H9 (cell line): ENCODE data around the gene CEBPZ. TPM values are rescaled to one million over a fixed set of nuclear protein-coding genes. Genes with fewer than 3 reads are reported as not detected.
A peak's percentile ranks its signal among the peaks of the same experiment; 100 is the strongest.

Experiments
- DNase-seq: peaks from one replicate; pipeline ENCODE4 v3.0.0-alpha.2; 2017
- H2AFZ ChIP-seq: one replicate; pipeline ENCODE4 v1.6.1; 2013; ENCODE audit warnings: mild to moderate bottlenecking, low read length, control low read depth, moderate library complexity
- H2AK5ac ChIP-seq: 2 replicates; pipeline ENCODE4 v1.6.1; 2013; ENCODE audit warnings: low read length, control low read depth, mixed read lengths; ENCODE audit not compliant: insufficient read length
- H2BK120ac ChIP-seq: one replicate; pipeline ENCODE4 v1.6.1; 2013; ENCODE audit warnings: low read depth, mild to moderate bottlenecking, low read length, control low read depth, inconsistent platforms; ENCODE audit not compliant: poor library complexity, severe bottlenecking
- H2BK12ac ChIP-seq: 2 replicates; pipeline ENCODE4 v1.6.1; 2013; ENCODE audit warnings: low read length, control low read depth, mixed read lengths, low read depth; ENCODE audit not compliant: insufficient read length
- H2BK15ac ChIP-seq: 2 replicates; pipeline ENCODE4 v1.6.1; 2013; ENCODE audit warnings: low read depth, low read length, control low read depth
- H2BK20ac ChIP-seq: one replicate; pipeline ENCODE4 v1.6.1; 2013; ENCODE audit warnings: low read depth, mild to moderate bottlenecking, low read length, control low read depth, inconsistent platforms; ENCODE audit not compliant: poor library complexity, severe bottlenecking
- H2BK5ac ChIP-seq: 2 replicates; pipeline ENCODE4 v1.6.1; 2013; ENCODE audit warnings: low read length, control low read depth, mixed read lengths; ENCODE audit not compliant: insufficient read length
- H3K14ac ChIP-seq: 2 replicates; pipeline ENCODE4 v1.6.1; 2013; ENCODE audit warnings: low read length, control low read depth; ENCODE audit not compliant: insufficient read depth
- H3K18ac ChIP-seq: 2 replicates; pipeline ENCODE4 v1.6.1; 2013; ENCODE audit warnings: low read depth, mild to moderate bottlenecking, mixed read lengths, low read length, control low read depth; ENCODE audit not compliant: insufficient read length
- H3K23ac ChIP-seq: 2 replicates; pipeline ENCODE4 v1.6.1; 2013; ENCODE audit warnings: low read length, control low read depth, mixed read lengths, low read depth; ENCODE audit not compliant: insufficient read length
- H3K23me2 ChIP-seq: 2 replicates; pipeline ENCODE4 v1.6.1; 2013; ENCODE audit warnings: low read depth, mild to moderate bottlenecking, mixed read lengths, low read length, control low read depth; ENCODE audit not compliant: insufficient read length, poor library complexity, severe bottlenecking
- H3K27ac ChIP-seq: 2 replicates; pipeline ENCODE4 v1.5.1; 2013; ENCODE audit warnings: low read length, control low read depth, mixed read lengths, low read depth; ENCODE audit not compliant: insufficient read length
- H3K27me3 ChIP-seq: 2 replicates; pipeline ENCODE4 v1.6.1; 2013; ENCODE audit warnings: low read length, control low read depth, inconsistent platforms; ENCODE audit not compliant: insufficient read depth
- H3K4ac ChIP-seq: 2 replicates; pipeline ENCODE4 v1.6.1; 2013; ENCODE audit warnings: low read depth, mild to moderate bottlenecking, control low read depth, inconsistent platforms, low read length, moderate library complexity
- H3K4me1 ChIP-seq: 2 replicates; pipeline ENCODE4 v1.6.1; 2013; ENCODE audit warnings: low read length, control low read depth, inconsistent platforms; ENCODE audit not compliant: insufficient read depth
- H3K4me2 ChIP-seq: 2 replicates; pipeline ENCODE4 v1.6.1; 2013; ENCODE audit warnings: low read length, control low read depth, mixed read lengths; ENCODE audit not compliant: insufficient read length, insufficient read depth
- H3K56ac ChIP-seq: 2 replicates; pipeline ENCODE4 v1.6.1; 2013; ENCODE audit warnings: low read depth, mild to moderate bottlenecking, mixed read lengths, low read length, control low read depth; ENCODE audit not compliant: insufficient read length
- H3K79me1 ChIP-seq: 2 replicates; pipeline ENCODE4 v1.6.1; 2013; ENCODE audit warnings: low read depth, mild to moderate bottlenecking, moderate library complexity, low read length, control low read depth, inconsistent platforms; ENCODE audit not compliant: insufficient read depth, poor library complexity, severe bottlenecking
- H3K79me2 ChIP-seq: 2 replicates; pipeline ENCODE4 v1.6.1; 2013; ENCODE audit warnings: low read length, control low read depth, inconsistent platforms; ENCODE audit not compliant: insufficient read depth
- H3K9ac ChIP-seq: 2 replicates; pipeline ENCODE4 v1.6.1; 2013; ENCODE audit warnings: low read length, control low read depth, mixed read lengths; ENCODE audit not compliant: insufficient read length; ENCODE audit errors: extremely low read depth
- H3K9me3 ChIP-seq: one replicate; pipeline ENCODE4 v1.6.1; 2013; ENCODE audit warnings: low read depth, low read length, inconsistent platforms; ENCODE audit not compliant: control insufficient read depth
- H3T11ph ChIP-seq: one replicate; pipeline ENCODE4 v1.6.1; 2013; ENCODE audit warnings: mild to moderate bottlenecking, low read length, control low read depth, inconsistent platforms
- H4K20me1 ChIP-seq: one replicate; pipeline ENCODE4 v1.6.1; 2013; ENCODE audit not compliant: control insufficient read depth, insufficient read length, insufficient read depth
- H4K5ac ChIP-seq: 2 replicates; pipeline ENCODE4 v1.6.1; 2013; ENCODE audit warnings: low read depth, mild to moderate bottlenecking, mixed read lengths, low read length, control low read depth; ENCODE audit not compliant: insufficient read length
- H4K8ac ChIP-seq: replicated peaks from 2 replicates; pipeline ENCODE4 v1.6.1; 2013; ENCODE audit warnings: low read length, control low read depth, mixed read lengths, low read depth; ENCODE audit not compliant: insufficient read length
- H4K91ac ChIP-seq: 2 replicates; pipeline ENCODE4 v1.6.1; 2013; ENCODE audit warnings: low read depth, mild to moderate bottlenecking, moderate library complexity, mixed read lengths, low read length, control low read depth; ENCODE audit not compliant: insufficient read length
- H3K27ac Mint-ChIP-seq, 3 experiments: 2 replicates in 2 of 3; 3 replicates in 1 of 3; pipeline ENCODE4 v1.8.0; 2020 to 2021; ENCODE audit warnings: mixed read lengths in 3 of 3, mild to moderate bottlenecking in 1 of 3, moderate library complexity in 1 of 3
- H3K27me3 Mint-ChIP-seq: 2 replicates; pipeline ENCODE4 v1.8.0; 2021; ENCODE audit warnings: low read depth, mild to moderate bottlenecking, moderate library complexity, mixed read lengths
- H3K36me3 Mint-ChIP-seq, 3 experiments: 2 replicates in 2 of 3; 3 replicates in 1 of 3; pipeline ENCODE4 v1.8.0; 2020 to 2021; ENCODE audit warnings: low read depth in 3 of 3, mixed read lengths in 3 of 3; ENCODE audit not compliant: insufficient read depth in 1 of 3
- H3K4me1 Mint-ChIP-seq, 2 experiments: 2 replicates each; pipeline ENCODE4 v1.8.0; 2020; ENCODE audit warnings: mixed read lengths in 2 of 2
- H3K4me3 Mint-ChIP-seq, 2 experiments: 2 replicates in 1 of 2; 3 replicates in 1 of 2; pipeline ENCODE4 v1.8.0; 2020 to 2021; ENCODE audit warnings: mild to moderate bottlenecking in 2 of 2, mixed read lengths in 2 of 2, moderate library complexity in 1 of 2
- H3K9me3 Mint-ChIP-seq, 2 experiments: 2 replicates in 1 of 2; 3 replicates in 1 of 2; pipeline ENCODE4 v1.8.0; 2020; ENCODE audit warnings: mild to moderate bottlenecking in 2 of 2, mixed read lengths in 2 of 2, moderate library complexity in 1 of 2
- whole genome bisulfite sequencing: extraction: QIAGEN DNeasy Blood & Tissue Kit; methylation state at CpG from one replicate; pipeline ENCODE4 v1.1.7; 2013; ENCODE audit warnings: missing lambda C conversion rate, low lambda C conversion rate, mixed read lengths; ENCODE audit not compliant: insufficient read length; ENCODE audit errors: extremely low coverage; 5-methylcytosine and 5-hydroxymethylcytosine counted together
- total RNA-seq: library from RNA; stranded (reverse); gene quantifications from 2 replicates; pipeline ENCODE4 v1.2.1, GENCODE V29; 2021
- TF ChIP-seq, protein P1 (sequence below): fragments of 200-600 bp; sonication (generic); conservative IDR thresholded peaks from 3 replicates; pipeline ENCODE4 v1.8.0; 2021; ENCODE audit warnings: antibody characterized with exemption, mild to moderate bottlenecking

The CEBPZ gene
- total RNA-seq, 1 experiment from 2014 or later, result 281 TPM

DNA sequence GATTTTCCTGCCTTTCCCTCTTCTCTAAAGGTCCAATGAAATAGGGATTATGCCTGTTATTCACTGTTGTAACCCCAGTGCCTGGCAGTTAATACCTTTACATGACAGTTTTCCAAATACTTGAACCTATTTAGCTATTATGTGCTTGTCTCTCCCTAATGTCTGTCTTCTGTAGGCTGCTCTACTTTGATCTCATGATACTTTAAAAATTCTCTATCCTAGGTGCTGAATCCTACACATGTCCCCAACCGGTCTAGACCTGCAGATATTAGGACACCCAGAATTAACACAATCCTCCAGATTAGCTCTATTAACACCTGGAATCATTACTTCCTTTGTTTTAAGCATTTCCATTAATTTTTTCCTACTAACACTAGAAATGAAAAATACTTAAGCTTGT lies 7.3 kb downstream of the CEBPZ start:
- H2AK5ac ChIP-seq, result no peak overlapping the region

More for the DNA sequence above, 7.3 kb downstream of the CEBPZ start:
- Histone ChIP-seq H4K20me1 (no peaks in the 10 kb centered on the region), H2BK12ac (no peak overlapping the region), H3T11ph (no peak overlapping the region), H3K4me2 (peak overlapping the region; percentile 6), H3K4me1 (peaks cover 2% of the 10 kb centered on the region; the same call in 1 of the 2 replicates), H3K27ac (no peak overlapping the region), H2BK120ac (no peak overlapping the region), H3K9ac (no peak overlapping the region), H2BK5ac (no peak overlapping the region), H4K91ac (no peak overlapping the region), H3K27me3 (no peaks in the 10 kb centered on the region), H4K5ac (no peak overlapping the region), H2BK15ac (no peak overlapping the region), H4K8ac (no peak overlapping the region), H3K14ac (no peak overlapping the region), H3K23ac (no peak overlapping the region), H2AFZ (no peak overlapping the region), H3K79me1 (peaks cover 2% of the 10 kb centered on the region), H2BK20ac (no peak overlapping the region), H3K56ac (no peak overlapping the region), H3K79me2 (peaks cover 18% of the 10 kb centered on the region; the same call in 1 of the 2 replicates), H3K4ac (no peak overlapping the region), H3K18ac (no peak overlapping the region), H3K9me3 (no peaks in the 10 kb centered on the region), H3K23me2 (no peaks in the 10 kb centered on the region)
- Mint-ChIP-seq H3K27me3 (no peaks in the 10 kb centered on the region), H3K9me3 (no peaks in the 10 kb centered on the region), H3K27ac (peak overlapping the region in 2 of 3 experiments; percentile 41 to 99; a peak in 6 of 7 replicates), H3K4me3 (peak overlapping the region in 1 of 2 experiments; percentile 0; a peak in 1 of 5 replicates), H3K4me1 (peaks cover 54 to 61% of the 10 kb centered on the region in 2 experiments), H3K36me3 (peaks cover 63 to 88% (median 86%) of the 10 kb centered on the region in 3 experiments)
- TF ChIP-seq, protein P1, sequence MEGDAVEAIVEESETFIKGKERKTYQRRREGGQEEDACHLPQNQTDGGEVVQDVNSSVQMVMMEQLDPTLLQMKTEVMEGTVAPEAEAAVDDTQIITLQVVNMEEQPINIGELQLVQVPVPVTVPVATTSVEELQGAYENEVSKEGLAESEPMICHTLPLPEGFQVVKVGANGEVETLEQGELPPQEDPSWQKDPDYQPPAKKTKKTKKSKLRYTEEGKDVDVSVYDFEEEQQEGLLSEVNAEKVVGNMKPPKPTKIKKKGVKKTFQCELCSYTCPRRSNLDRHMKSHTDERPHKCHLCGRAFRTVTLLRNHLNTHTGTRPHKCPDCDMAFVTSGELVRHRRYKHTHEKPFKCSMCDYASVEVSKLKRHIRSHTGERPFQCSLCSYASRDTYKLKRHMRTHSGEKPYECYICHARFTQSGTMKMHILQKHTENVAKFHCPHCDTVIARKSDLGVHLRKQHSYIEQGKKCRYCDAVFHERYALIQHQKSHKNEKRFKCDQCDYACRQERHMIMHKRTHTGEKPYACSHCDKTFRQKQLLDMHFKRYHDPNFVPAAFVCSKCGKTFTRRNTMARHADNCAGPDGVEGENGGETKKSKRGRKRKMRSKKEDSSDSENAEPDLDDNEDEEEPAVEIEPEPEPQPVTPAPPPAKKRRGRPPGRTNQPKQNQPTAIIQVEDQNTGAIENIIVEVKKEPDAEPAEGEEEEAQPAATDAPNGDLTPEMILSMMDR, result no peak
- DNase-seq, result no peak
- WGBS, result no CpG with 5 or more reads among the region's 1 CpG
